Trophoblast cell (in vitro differentiated cells and primary cell): ENCODE measurements around the gene DSCAM. TPM values are rescaled to one million over a fixed set of nuclear protein-coding genes. Genes with fewer than 3 reads are reported as not detected.
"Not testable (repeated sequence)": the region's sequence is repeated elsewhere in the genome, so short reads cannot be mapped to it uniquely, and the experiment has no call there.

Source experiments
- DNase-seq, 2 donors: peaks; one replicate each; pipeline ENCODE4 v3.0.0-alpha.2; 2016
- H2AFZ ChIP-seq: 2 replicates; pipeline ENCODE4 v1.6.1; 2013; ENCODE audit warnings: low read length, moderate library complexity, mild to moderate bottlenecking; ENCODE audit not compliant: insufficient read depth, poor library complexity
- H2AK5ac ChIP-seq: 2 replicates; pipeline ENCODE4 v1.6.1; 2013; ENCODE audit warnings: mild to moderate bottlenecking, low read length
- H2BK120ac ChIP-seq: 2 replicates; pipeline ENCODE4 v1.6.1; 2013; ENCODE audit warnings: low read length, mild to moderate bottlenecking, moderate library complexity; ENCODE audit not compliant: insufficient read depth, poor library complexity
- H2BK12ac ChIP-seq: 2 replicates; pipeline ENCODE4 v1.6.1; 2013; ENCODE audit warnings: mild to moderate bottlenecking, low read length, moderate library complexity
- H2BK5ac ChIP-seq: 2 replicates; pipeline ENCODE4 v1.6.1; 2013; ENCODE audit warnings: low read length, low read depth, moderate library complexity, mild to moderate bottlenecking; ENCODE audit not compliant: poor library complexity
- H3K14ac ChIP-seq: 2 replicates; pipeline ENCODE4 v1.6.1; 2013; ENCODE audit warnings: mild to moderate bottlenecking, low read length
- H3K18ac ChIP-seq: 2 replicates; pipeline ENCODE4 v1.6.1; 2013; ENCODE audit warnings: mild to moderate bottlenecking, low read length
- H3K23ac ChIP-seq: 2 replicates; pipeline ENCODE4 v1.6.1; 2013; ENCODE audit warnings: low read length
- H3K27ac ChIP-seq: 2 replicates; pipeline ENCODE4 v1.5.1; 2013; ENCODE audit warnings: low read depth, mild to moderate bottlenecking, inconsistent platforms, low read length, moderate library complexity
- H3K27me3 ChIP-seq: 2 replicates; pipeline ENCODE4 v1.6.1; 2013; ENCODE audit warnings: inconsistent platforms, mild to moderate bottlenecking, low read length, moderate library complexity; ENCODE audit not compliant: insufficient read depth
- H3K36me3 ChIP-seq, 2 experiments: 1 replicate in 1 of 2; 2 replicates in 1 of 2; pipeline ENCODE4 v1.6.1; 2013; ENCODE audit warnings: low read length in 2 of 2, mild to moderate bottlenecking in 2 of 2, moderate library complexity in 1 of 2; ENCODE audit not compliant: insufficient read depth in 2 of 2, control insufficient read depth in 1 of 2
- H3K4ac ChIP-seq: 2 replicates; pipeline ENCODE4 v1.6.1; 2013; ENCODE audit warnings: low read depth, mild to moderate bottlenecking, low read length, moderate library complexity
- H3K4me1 ChIP-seq, 2 experiments: 1 replicate in 1 of 2; 2 replicates in 1 of 2; pipeline ENCODE4 v1.6.1; 2013; ENCODE audit warnings: low read length in 2 of 2, mild to moderate bottlenecking in 2 of 2, moderate library complexity in 1 of 2; ENCODE audit not compliant: insufficient read depth in 2 of 2, control insufficient read depth in 1 of 2
- H3K4me2 ChIP-seq: 2 replicates; pipeline ENCODE4 v1.6.1; 2013; ENCODE audit warnings: inconsistent platforms, mild to moderate bottlenecking, low read length, moderate library complexity
- H3K4me3 ChIP-seq: 2 replicates; pipeline ENCODE4 v1.5.1; 2013; ENCODE audit warnings: mild to moderate bottlenecking, low read depth, low read length, inconsistent platforms
- H3K79me1 ChIP-seq: one replicate; pipeline ENCODE4 v1.6.1; 2013; ENCODE audit warnings: low read length
- H3K79me2 ChIP-seq: 2 replicates; pipeline ENCODE4 v1.6.1; 2013; ENCODE audit warnings: low read length, mild to moderate bottlenecking; ENCODE audit not compliant: control insufficient read depth, insufficient read depth, poor library complexity
- H3K9ac ChIP-seq: 2 replicates; pipeline ENCODE4 v1.6.1; 2013; ENCODE audit warnings: mild to moderate bottlenecking, low read length
- H3K9me3 ChIP-seq: 2 replicates; pipeline ENCODE4 v1.6.1; 2013; ENCODE audit warnings: low read depth, mild to moderate bottlenecking, control low read depth, inconsistent platforms, low read length; ENCODE audit not compliant: insufficient read depth
- H4K12ac ChIP-seq: 2 replicates; pipeline ENCODE4 v1.6.1; 2013; ENCODE audit warnings: low read depth, mild to moderate bottlenecking, low read length, moderate library complexity
- H4K8ac ChIP-seq: 2 replicates; pipeline ENCODE4 v1.6.1; 2013; ENCODE audit warnings: low read depth, mild to moderate bottlenecking, low read length, moderate library complexity
- H4K91ac ChIP-seq: one replicate; pipeline ENCODE4 v1.6.1; 2013; ENCODE audit warnings: low read depth, mild to moderate bottlenecking, low read length, moderate library complexity
- WGBS: extraction: QIAGEN DNeasy Blood & Tissue Kit; methylation state at CpG from one replicate; pipeline ENCODE4 v1.1.7; 2013; ENCODE audit warnings: missing lambda C conversion rate; ENCODE audit not compliant: insufficient read length, insufficient coverage; ENCODE audit errors: extremely low coverage; 5-methylcytosine and 5-hydroxymethylcytosine counted together
- polyA plus RNA-seq: library from polyadenylated mRNA; stranded (reverse); fragments of 200-250 nt; gene quantifications from 2 replicates; pipeline ENCODE4 v1.2.3, GENCODE V29; 2013

Gene DSCAM
- under 0.01 TPM in 1 of 2 replicates, not detected in the other for polyA plus RNA-seq

GRCh38 chr21:40846587-40847411, at the start of gene DSCAM:
Gene DSCAM, minus strand, starts transcription at chr21:40847158. Its CDS starts 497 bp downstream, at chr21:40846661.
- H3K18ac ChIP-seq, result no peak within 1 kb of the TSS
- no peak within 1 kb of the TSS for H2BK12ac ChIP-seq
- peak within 1 kb of the TSS; percentile 2 for H2AFZ ChIP-seq
- H3K4me1 ChIP-seq, result peaks cover 0 to 3% of the 10 kb centered on the region in 2 experiments
- no peak within 1 kb of the TSS for H3K4me3 ChIP-seq
- H3K23ac ChIP-seq, result no peak within 1 kb of the TSS
- WGBS, result no CpG with 5 or more reads among the region's 94 CpGs
- no peak within 1 kb of the TSS for H3K27ac ChIP-seq
- no peak within 1 kb of the TSS for H2BK120ac ChIP-seq
- no peak within 1 kb of the TSS for H4K91ac ChIP-seq
- no peak within 1 kb of the TSS for H3K14ac ChIP-seq
- H2BK5ac ChIP-seq, result no peak within 1 kb of the TSS
- peaks cover 2% of the 10 kb centered on the region for H3K9me3 ChIP-seq
- peaks cover 17% of the 10 kb centered on the region for H3K27me3 ChIP-seq
- H2AK5ac ChIP-seq, result no peak within 1 kb of the TSS
- no peak within 1 kb of the TSS for H4K12ac ChIP-seq
- DNase-seq, result no peak
- H4K8ac ChIP-seq, result no peak within 1 kb of the TSS
- H3K4me2 ChIP-seq, result peak within 1 kb of the TSS; percentile 72
- H3K36me3 ChIP-seq, result peaks cover 0 to under 1% of the 10 kb centered on the region in 2 experiments
- no peak within 1 kb of the TSS for H3K4ac ChIP-seq
- H3K79me2 ChIP-seq, result no peaks in the 10 kb centered on the region
- H3K9ac ChIP-seq, result no peak within 1 kb of the TSS
- no peaks in the 10 kb centered on the region for H3K79me1 ChIP-seq

- H3K14ac ChIP-seq, H3K4ac ChIP-seq, H4K8ac ChIP-seq, H4K12ac ChIP-seq, H3K4me2 ChIP-seq, H2BK5ac ChIP-seq, H2AFZ ChIP-seq, H3K4me1 ChIP-seq, H2BK120ac ChIP-seq, H2AK5ac ChIP-seq, H3K4me3 ChIP-seq, H3K23ac ChIP-seq, H3K79me1 ChIP-seq, H3K79me2 ChIP-seq, H3K36me3 ChIP-seq, H4K91ac ChIP-seq, H3K9me3 ChIP-seq, H2BK12ac ChIP-seq, H3K27ac ChIP-seq, H3K27me3 ChIP-seq, DNase-seq, H3K9ac ChIP-seq, H3K18ac ChIP-seq: not testable (repeated sequence)
- WGBS, result no CpG with 5 or more reads among the region's 3 CpGs
Measured at GRCh38 chr21:40895697-40896096, 48.7 kb upstream of the DSCAM start.

- H2BK12ac ChIP-seq, result no peak overlapping the region
- H3K4me1 ChIP-seq, result no peaks in the 10 kb centered on the region
- H3K79me2 ChIP-seq, result no peaks in the 10 kb centered on the region
- no peak overlapping the region for H3K23ac ChIP-seq
- H2AK5ac ChIP-seq, result no peak overlapping the region
- H2AFZ ChIP-seq, result no peak overlapping the region
- H2BK5ac ChIP-seq, result no peak overlapping the region
- no peak overlapping the region for H3K4ac ChIP-seq
- H3K27me3 ChIP-seq, result no peaks in the 10 kb centered on the region
- no peak overlapping the region for H4K8ac ChIP-seq
- no peak overlapping the region for H3K4me3 ChIP-seq
- H4K12ac ChIP-seq, result no peak overlapping the region
- H3K79me1 ChIP-seq, result no peaks in the 10 kb centered on the region
- H3K9ac ChIP-seq, result no peak overlapping the region
- no peak overlapping the region for H3K18ac ChIP-seq
- no peak overlapping the region for H4K91ac ChIP-seq
- H3K27ac ChIP-seq, result no peak overlapping the region
- no peak overlapping the region for H3K14ac ChIP-seq
- WGBS, result no CpG with 5 or more reads among the region's 4 CpGs
- H2BK120ac ChIP-seq, result no peak overlapping the region
- DNase-seq, result peak; percentile 59 to 76
- H3K4me2 ChIP-seq, result no peak overlapping the region
- no peaks in the 10 kb centered on the region for H3K36me3 ChIP-seq
- peaks cover 2% of the 10 kb centered on the region for H3K9me3 ChIP-seq
Measured at GRCh38 chr21:40886931-40887330, 40.0 kb upstream of the DSCAM start.

- Histone ChIP-seq H3K79me2 (no peaks in the 10 kb centered on the region), H3K36me3 (no peaks in the 10 kb centered on the region), H3K79me1 (no peaks in the 10 kb centered on the region), H3K18ac (no peak overlapping the region), H3K4me3 (no peak overlapping the region), H3K14ac (no peak overlapping the region), H2BK5ac (no peak overlapping the region), H3K4me2 (no peak overlapping the region), H3K9ac (no peak overlapping the region), H2AK5ac (no peak overlapping the region), H4K12ac (no peak overlapping the region), H4K91ac (no peak overlapping the region), H3K27me3 (no peaks in the 10 kb centered on the region), H3K4ac (no peak overlapping the region), H2BK120ac (no peak overlapping the region), H2AFZ (no peak overlapping the region), H4K8ac (no peak overlapping the region), H3K4me1 (no peaks in the 10 kb centered on the region), H3K9me3 (peaks cover 2% of the 10 kb centered on the region), H3K27ac (no peak overlapping the region), H3K23ac (no peak overlapping the region), H2BK12ac (no peak overlapping the region)
- WGBS, result no CpG with 5 or more reads among the region's 3 CpGs
- no peak for DNase-seq
Measured at GRCh38 chr21:40886006-40886405, 39.0 kb upstream of the DSCAM start.
